Activated CD8-positive, alpha-beta T cell treated with anti-CD3 and anti-CD28 coated beads, Interleukin-2, amount 10 ng/mL, durations not matched to agents 7 days and 5 days (primary cell): Measurements from ENCODE around the gene CNDP1. TPM values are rescaled to one million over a fixed set of nuclear protein-coding genes. Genes with fewer than 3 reads are reported as not detected.

Experiments used
- ATAC-seq: fragments of 150-1000 bp; cut with Tn5 transposase; one replicate; pipeline ENCODE4 v1.10.0; 2021; ENCODE audit warnings: moderate library complexity
- CTCF ChIA-PET: fragments of 350-600 bp; sonication (Branson Sonifier 250); formaldehyde crosslinking; loops from one replicate; lab custom pipeline; 2021; ENCODE audit warnings: antibody characterized with exemption; lab: Charles Lee
- POLR2A ChIA-PET: fragments of 350-600 bp; sonication (Branson Sonifier 250); formaldehyde crosslinking; loops from one replicate; lab custom pipeline; 2021; ENCODE audit warnings: antibody characterized with exemption; lab: Charles Lee
- DNase-seq: peaks from one replicate; pipeline ENCODE4 v3.0.0-alpha.2; 2020
- H3K27ac Mint-ChIP-seq: one replicate; pipeline ENCODE4 v1.8.0; 2021; ENCODE audit warnings: mild to moderate bottlenecking, mixed read lengths
- H3K27me3 Mint-ChIP-seq: one replicate; pipeline ENCODE4 v1.8.0; 2021; ENCODE audit warnings: low read depth, mixed read lengths
- H3K36me3 Mint-ChIP-seq: one replicate; pipeline ENCODE4 v1.8.0; 2021; ENCODE audit warnings: low read depth, mixed read lengths
- H3K4me1 Mint-ChIP-seq: one replicate; pipeline ENCODE4 v1.8.0; 2021; ENCODE audit warnings: low read depth, mixed read lengths
- H3K4me3 Mint-ChIP-seq: one replicate; pipeline ENCODE4 v1.8.0; 2021; ENCODE audit warnings: mild to moderate bottlenecking, mixed read lengths
- H3K9me3 Mint-ChIP-seq: one replicate; pipeline ENCODE4 v1.8.0; 2022; ENCODE audit warnings: mixed read lengths; ENCODE audit not compliant: insufficient read depth
- total RNA-seq, 2 experiments: library from RNA; stranded (reverse); gene quantifications; one replicate each; pipeline ENCODE4 v1.2.3, GENCODE V29; 2021

Gene CNDP1
- total RNA-seq, 2 experiments from 2014 or later: not detected

DNA sequence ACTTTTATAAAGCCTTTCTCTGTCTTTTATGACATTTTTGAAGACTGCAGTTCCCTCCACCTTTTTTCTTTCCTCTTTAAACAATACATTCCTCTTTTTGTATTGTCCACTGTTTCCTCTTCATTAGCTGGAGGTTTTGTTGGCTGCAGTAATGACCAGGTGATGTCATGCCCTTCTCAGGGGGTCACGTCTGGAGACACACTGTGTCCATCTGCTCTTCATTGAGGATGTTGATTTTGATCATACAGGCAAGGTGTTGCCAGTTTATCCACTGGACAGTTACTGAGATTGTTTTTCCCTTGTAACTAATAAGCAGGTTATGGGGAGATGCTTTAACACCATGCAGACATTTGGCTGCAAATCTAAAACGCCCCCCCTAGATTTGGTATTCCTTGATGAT lies 83.2 kb downstream of the CNDP1 start:
- CTCF ChIA-PET: no interaction called here
- no peak overlapping the region for H3K4me3 Mint-ChIP-seq
- no peaks in the 10 kb centered on the region for H3K4me1 Mint-ChIP-seq
- no peaks in the 10 kb centered on the region for H3K9me3 Mint-ChIP-seq
- POLR2A ChIA-PET: no interaction called here
- DNase-seq (no peak), ATAC-seq (no peak)
- H3K27me3 Mint-ChIP-seq: no peaks in the 10 kb centered on the region
- H3K27ac Mint-ChIP-seq: no peak overlapping the region
- no peaks in the 10 kb centered on the region for H3K36me3 Mint-ChIP-seq

DNA sequence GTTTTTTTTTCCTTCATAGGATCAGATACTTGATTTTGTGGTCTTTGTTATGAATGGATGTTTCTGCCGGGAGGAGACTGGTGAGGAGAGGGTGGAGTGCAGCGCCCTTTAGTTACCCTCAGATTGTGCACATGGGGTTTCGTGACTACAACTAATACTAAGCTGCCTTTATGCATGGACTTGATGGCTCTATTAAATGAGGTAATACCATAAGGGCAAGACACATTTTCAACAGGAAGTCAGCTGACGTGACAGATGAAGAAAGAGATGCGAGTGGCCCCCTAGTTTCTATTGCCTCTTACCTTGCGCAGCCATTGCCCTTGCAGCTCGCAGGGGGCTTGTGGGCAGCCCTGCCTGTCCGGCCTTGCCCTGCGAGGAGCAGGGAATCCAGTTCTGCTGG lies 87.8 kb downstream of the CNDP1 start:
- no peaks in the 10 kb centered on the region for H3K27me3 Mint-ChIP-seq
- no peak overlapping the region for H3K27ac Mint-ChIP-seq
- H3K4me3 Mint-ChIP-seq: no peak overlapping the region
- H3K4me1 Mint-ChIP-seq: no peaks in the 10 kb centered on the region
- no peaks in the 10 kb centered on the region for H3K36me3 Mint-ChIP-seq
- no peak for ATAC-seq
- ChIA-PET CTCF (interaction anchor here (1.1 kb wide), 1 partner anchor 30 kb away, joined by 3 read pairs; no protein-coding TSS in a partner anchor), POLR2A (no interaction called here)
- no peak for DNase-seq
- H3K9me3 Mint-ChIP-seq: no peaks in the 10 kb centered on the region

DNA sequence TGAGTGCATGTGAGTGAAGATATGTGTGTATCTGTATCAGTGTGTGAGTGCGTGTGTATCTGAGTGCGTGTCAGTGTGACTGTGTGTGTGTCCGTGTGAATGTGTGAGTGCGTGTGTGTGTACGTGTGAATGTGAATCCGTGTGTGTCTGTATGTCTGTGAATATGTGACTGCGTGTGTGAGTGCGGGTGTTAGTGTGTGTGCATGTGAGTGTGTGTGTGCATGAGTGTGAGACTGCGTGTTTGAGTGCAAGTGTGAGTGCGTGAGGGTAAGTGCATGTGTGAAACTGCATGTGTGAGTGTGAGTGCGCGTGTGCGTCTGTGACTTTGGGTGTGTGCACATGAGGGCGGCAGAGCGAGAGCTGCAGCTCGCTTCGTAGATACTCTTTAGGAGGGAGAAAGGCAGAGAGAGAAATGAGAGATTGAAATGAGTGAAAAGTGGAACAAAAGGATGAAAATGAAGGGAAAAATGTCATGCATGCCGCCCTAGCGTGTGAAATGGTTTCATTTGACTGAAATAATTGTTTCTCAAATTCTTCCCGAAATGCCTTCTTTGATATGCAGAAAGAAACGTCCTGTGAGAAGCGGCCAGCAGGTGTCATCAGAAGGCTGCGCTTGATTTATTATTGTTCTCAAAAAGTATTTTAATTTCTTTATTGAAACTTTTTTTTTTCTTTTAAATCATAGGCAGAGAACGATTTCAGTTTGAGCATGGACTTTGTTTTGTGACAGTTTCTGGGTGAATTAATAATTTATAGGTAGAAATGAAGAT lies 88.9 kb downstream of the CNDP1 start:
- Mint-ChIP-seq H3K4me1 (no peaks in the 10 kb centered on the region), H3K4me3 (no peak overlapping the region), H3K9me3 (no peaks in the 10 kb centered on the region), H3K27me3 (no peaks in the 10 kb centered on the region), H3K36me3 (no peaks in the 10 kb centered on the region), H3K27ac (no peak overlapping the region)
- ATAC-seq (no peak), DNase-seq (no peak)
- POLR2A ChIA-PET: interaction anchor here (1.4 kb wide), 1 partner anchor 25 kb away, joined by 4 read pairs; no protein-coding TSS in a partner anchor
- CTCF ChIA-PET: interaction anchor here (0.7 to 1.9 kb wide), 6 partner anchors 8 to 26 kb away, joined by 3 to 6 read pairs (median 3); no protein-coding TSS in a partner anchor

DNA sequence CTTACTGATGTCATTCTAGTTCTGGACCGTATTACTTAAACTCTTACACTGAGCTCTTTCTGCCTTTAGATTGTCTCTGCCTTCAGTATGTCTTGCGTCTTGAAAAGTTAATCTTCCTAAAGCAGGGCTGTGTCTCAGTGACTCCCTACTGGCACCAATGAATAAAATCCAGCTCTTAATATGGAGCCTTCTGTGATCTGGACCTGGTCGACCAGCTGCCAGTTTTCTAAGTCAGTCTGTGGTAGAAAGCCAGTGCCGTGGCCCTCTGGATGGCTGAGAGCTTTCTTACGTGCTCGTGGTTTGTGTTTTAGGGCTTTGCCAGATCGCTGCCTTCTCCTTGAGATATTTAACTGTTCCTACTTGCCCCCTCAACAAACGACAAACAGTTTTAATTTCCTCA lies 90.2 kb downstream of the CNDP1 start:
- H3K4me3 Mint-ChIP-seq: no peak overlapping the region
- H3K4me1 Mint-ChIP-seq: no peaks in the 10 kb centered on the region
- H3K27ac Mint-ChIP-seq: no peak overlapping the region
- H3K27me3 Mint-ChIP-seq: no peaks in the 10 kb centered on the region
- no peak for ATAC-seq
- no peak for DNase-seq
- ChIA-PET CTCF (interaction anchor here (1.0 to 1.9 kb wide), 4 partner anchors 9 to 25 kb away, joined by 3 to 6 read pairs (median 4); no protein-coding TSS in a partner anchor), POLR2A (interaction anchor here (1.4 kb wide), 1 partner anchor 26 kb away, joined by 4 read pairs; no protein-coding TSS in a partner anchor)
- H3K9me3 Mint-ChIP-seq: no peaks in the 10 kb centered on the region
- H3K36me3 Mint-ChIP-seq: no peaks in the 10 kb centered on the region

DNA sequence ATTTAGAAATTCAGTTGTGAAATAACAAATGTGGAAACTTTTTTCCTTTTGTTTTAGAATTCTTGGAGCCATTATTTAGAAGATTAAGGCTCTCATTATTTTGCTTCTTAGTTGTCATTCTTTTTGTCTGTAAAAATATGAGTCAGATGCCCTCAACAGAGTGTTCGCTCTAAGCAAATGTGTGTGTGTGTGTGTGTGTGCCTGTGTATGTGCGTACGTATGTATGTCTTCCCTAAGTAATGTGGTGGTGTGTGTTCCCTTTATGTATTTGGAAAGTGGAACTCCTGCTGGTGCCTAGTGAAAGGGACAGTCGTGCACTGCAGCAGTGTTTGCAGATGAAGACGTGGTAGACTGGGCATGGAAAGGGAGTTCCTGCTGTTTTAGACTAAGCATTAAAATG lies 90.9 kb downstream of the CNDP1 start:
- no peak overlapping the region for H3K4me3 Mint-ChIP-seq
- no peaks in the 10 kb centered on the region for H3K27me3 Mint-ChIP-seq
- ChIA-PET CTCF (interaction anchor here (1.9 kb wide), 1 partner anchor 15 kb away, joined by 5 read pairs; no protein-coding TSS in a partner anchor), POLR2A (no interaction called here)
- no peak overlapping the region for H3K27ac Mint-ChIP-seq
- no peaks in the 10 kb centered on the region for H3K36me3 Mint-ChIP-seq
- no peak for ATAC-seq
- DNase-seq: no peak
- no peaks in the 10 kb centered on the region for H3K9me3 Mint-ChIP-seq
- H3K4me1 Mint-ChIP-seq: no peaks in the 10 kb centered on the region

GRCh38 chr18:74626049-74626874 lies 92.0 kb downstream of the CNDP1 start:
- H3K4me3 Mint-ChIP-seq: no peak overlapping the region
- no peaks in the 10 kb centered on the region for H3K27me3 Mint-ChIP-seq
- H3K27ac Mint-ChIP-seq: no peak overlapping the region
- H3K36me3 Mint-ChIP-seq: no peaks in the 10 kb centered on the region
- ChIA-PET POLR2A (no interaction called here), CTCF (interaction anchor here (1.0 kb wide), 1 partner anchor 10 kb away, joined by 3 read pairs; no protein-coding TSS in a partner anchor)
- no peak for ATAC-seq
- H3K9me3 Mint-ChIP-seq: no peaks in the 10 kb centered on the region
- DNase-seq: no peak
- H3K4me1 Mint-ChIP-seq: peaks cover 10% of the 10 kb centered on the region

DNA sequence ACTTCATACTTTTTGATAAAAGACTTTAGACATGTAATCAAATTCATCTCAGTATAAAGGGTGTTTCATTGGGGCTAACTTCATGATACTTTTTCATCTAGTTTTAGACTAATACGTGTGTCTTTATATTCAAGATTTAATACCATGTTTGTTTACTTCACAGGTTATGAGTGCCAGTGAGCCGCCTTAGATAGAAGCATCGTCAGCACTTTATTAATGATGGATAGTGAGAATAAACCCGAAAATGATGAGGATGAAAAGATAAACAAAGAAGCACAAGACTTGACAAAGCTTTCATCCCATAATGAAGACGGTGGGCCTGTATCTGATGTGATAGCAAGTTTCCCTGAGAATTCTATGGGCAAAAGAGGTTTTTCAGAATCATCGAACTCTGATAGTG lies 96.5 kb downstream of the CNDP1 start:
- H3K4me3 Mint-ChIP-seq: peak overlapping the region; percentile 1
- H3K27me3 Mint-ChIP-seq: no peaks in the 10 kb centered on the region
- peak overlapping the region; percentile 90 for H3K27ac Mint-ChIP-seq
- H3K9me3 Mint-ChIP-seq: no peaks in the 10 kb centered on the region
- DNase-seq (no peak), ATAC-seq (no peak)
- peaks cover 28% of the 10 kb centered on the region for H3K4me1 Mint-ChIP-seq
- H3K36me3 Mint-ChIP-seq: peaks cover 29% of the 10 kb centered on the region
- POLR2A ChIA-PET: interaction anchor here (1.1 to 3.5 kb wide), 3 partner anchors 33 to 580 kb away, joined by 3 to 23 read pairs (median 5); partner anchors contain the start of genes TSHZ1 and ZNF407
- CTCF ChIA-PET: interaction anchor here (2.0 kb wide), 1 partner anchor 22 kb away, joined by 9 read pairs; no protein-coding TSS in a partner anchor

- DNase-seq (no peak), ATAC-seq (peak; percentile 21)
- Mint-ChIP-seq H3K27ac (peak overlapping the region; percentile 90), H3K27me3 (no peaks in the 10 kb centered on the region), H3K9me3 (no peaks in the 10 kb centered on the region), H3K36me3 (peaks cover 29% of the 10 kb centered on the region), H3K4me3 (peak overlapping the region; percentile 65), H3K4me1 (peaks cover 28% of the 10 kb centered on the region)
- CTCF ChIA-PET: interaction anchor here (0.7 to 2.0 kb wide), 3 partner anchors 8 to 22 kb away, joined by 3 to 9 read pairs (median 3); no protein-coding TSS in a partner anchor
- POLR2A ChIA-PET: interaction anchor here (0.6 to 3.5 kb wide), 4 partner anchors 33 to 579 kb away, joined by 3 to 23 read pairs (median 4); partner anchors contain the start of genes TSHZ1 and ZNF407
Observed at GRCh38 chr18:74631212-74631611, 96.9 kb downstream of the CNDP1 start.

- ChIA-PET POLR2A (interaction anchor here (0.6 to 3.5 kb wide), 3 partner anchors 34 to 439 kb away, joined by 3 to 23 read pairs (median 5); partner anchors contain the start of gene ZNF407), CTCF (interaction anchor here (0.7 to 2.0 kb wide), 5 partner anchors 8 to 33 kb away, joined by 3 to 9 read pairs (median 4); no protein-coding TSS in a partner anchor)
- ATAC-seq: peak; percentile 90
- Mint-ChIP-seq H3K27ac (peak overlapping the region; percentile 90), H3K27me3 (no peaks in the 10 kb centered on the region), H3K9me3 (no peaks in the 10 kb centered on the region), H3K4me3 (peak overlapping the region; percentile 65), H3K4me1 (peaks cover 28% of the 10 kb centered on the region), H3K36me3 (peaks cover 29% of the 10 kb centered on the region)
- peak; percentile 44 for DNase-seq
Observed at GRCh38 chr18:74631623-74632350, 97.5 kb downstream of the CNDP1 start.

DNA sequence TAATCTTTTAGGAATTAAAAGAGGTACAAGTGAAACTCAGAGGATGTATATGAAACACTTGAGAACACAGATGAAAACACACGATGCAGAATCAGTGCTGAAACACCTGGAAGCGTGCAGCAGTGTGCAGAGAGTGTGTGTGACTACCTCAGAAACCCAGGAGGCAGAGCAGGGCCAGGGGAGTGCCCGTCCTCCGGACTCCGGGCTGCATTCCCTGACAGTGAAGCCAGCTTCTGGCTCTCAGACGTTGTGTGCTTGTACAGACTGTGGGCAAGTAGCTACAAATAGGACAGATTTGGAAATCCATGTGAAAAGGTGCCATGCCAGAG lies 98.0 kb downstream of the CNDP1 start:
- H3K36me3 Mint-ChIP-seq: peaks cover 29% of the 10 kb centered on the region
- H3K27ac Mint-ChIP-seq: peak overlapping the region; percentile 90
- H3K4me1 Mint-ChIP-seq: peaks cover 28% of the 10 kb centered on the region
- POLR2A ChIA-PET: interaction anchor here (3.5 kb wide), 1 partner anchor 34 kb away, joined by 23 read pairs; the partner anchor contains the start of gene ZNF407
- H3K27me3 Mint-ChIP-seq: no peaks in the 10 kb centered on the region
- ATAC-seq (peak; percentile 45), DNase-seq (no peak)
- H3K9me3 Mint-ChIP-seq: no peaks in the 10 kb centered on the region
- H3K4me3 Mint-ChIP-seq: no peak overlapping the region
- CTCF ChIA-PET: interaction anchor here (0.9 to 2.0 kb wide), 4 partner anchors 11 to 34 kb away, joined by 3 to 9 read pairs (median 6); no protein-coding TSS in a partner anchor
